Measurements from ENCODE around the gene RHBDD2.
"Not testable (repeated sequence)": the region's sequence is repeated elsewhere in the genome, so short reads cannot be mapped to it uniquely, and the experiment has no call there.

RHBDD2 gene

DNA sequence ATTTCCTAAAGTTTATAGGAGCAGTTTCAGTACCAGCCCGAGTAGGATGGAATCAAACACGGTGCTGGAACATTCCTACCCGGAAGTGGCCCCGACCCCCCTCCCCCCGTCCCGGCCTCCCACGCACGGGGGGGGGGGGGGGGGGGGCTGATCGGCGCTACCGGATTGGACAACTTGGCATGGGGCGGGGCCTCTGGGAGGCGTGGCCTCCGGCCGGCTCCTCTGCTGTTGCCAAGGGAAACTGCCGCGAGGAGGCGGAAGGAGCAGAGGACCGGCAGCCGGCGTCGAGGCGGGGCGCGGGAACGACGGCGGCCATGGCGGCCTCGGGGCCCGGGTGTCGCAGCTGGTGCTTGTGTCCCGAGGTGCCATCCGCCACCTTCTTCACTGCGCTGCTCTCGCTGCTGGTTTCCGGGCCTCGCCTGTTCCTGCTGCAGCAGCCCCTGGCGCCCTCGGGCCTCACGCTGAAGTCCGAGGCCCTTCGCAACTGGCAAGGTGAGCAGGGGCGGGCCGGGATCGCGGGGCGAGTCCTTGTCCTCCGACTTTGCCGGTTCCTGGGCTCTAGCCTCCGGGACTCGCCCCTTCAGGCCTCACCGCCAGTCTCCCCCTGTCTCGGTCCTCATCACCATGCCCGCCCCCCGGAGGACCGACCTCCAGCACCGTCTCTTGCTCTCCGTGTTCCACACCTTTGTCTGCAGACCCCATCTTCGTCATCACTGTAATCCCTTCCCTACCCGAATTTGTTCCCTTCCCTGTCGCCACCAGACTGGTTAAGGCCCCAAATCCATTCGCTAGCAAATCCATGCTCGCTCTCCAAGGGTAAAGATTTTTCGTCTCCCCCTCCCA, at the start of gene RHBDD2:
TSS of gene RHBDD2 (plus strand) at position 266 of the 843 bp plus-strand sequence. CDS start at position 315, 49 bp downstream.
- DNase-seq (ENCODE audit: low spot score): peak; percentile 90

DNA sequence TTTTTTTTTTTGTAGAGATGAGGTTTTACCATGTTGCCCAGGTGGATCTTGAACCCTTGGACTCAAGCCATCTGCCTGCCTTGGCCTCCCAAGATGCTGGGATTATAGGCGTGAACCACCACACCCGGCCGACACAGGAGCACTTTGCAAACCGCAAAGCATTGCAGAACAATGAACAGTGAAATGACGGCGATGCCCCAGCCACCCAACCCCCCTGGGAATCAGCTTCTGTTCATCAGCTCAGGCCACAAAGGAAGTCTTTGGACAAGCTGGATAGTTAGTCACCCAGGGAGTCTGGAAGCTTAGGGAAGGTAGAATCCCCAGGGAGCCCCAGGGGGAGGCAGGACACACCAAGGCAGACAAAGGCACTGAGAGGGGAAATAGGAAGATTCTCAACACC, 49.2 kb upstream of the RHBDD2 start:
- not testable (repeated sequence) for DNase-seq (ENCODE audit: low spot score)

DNA sequence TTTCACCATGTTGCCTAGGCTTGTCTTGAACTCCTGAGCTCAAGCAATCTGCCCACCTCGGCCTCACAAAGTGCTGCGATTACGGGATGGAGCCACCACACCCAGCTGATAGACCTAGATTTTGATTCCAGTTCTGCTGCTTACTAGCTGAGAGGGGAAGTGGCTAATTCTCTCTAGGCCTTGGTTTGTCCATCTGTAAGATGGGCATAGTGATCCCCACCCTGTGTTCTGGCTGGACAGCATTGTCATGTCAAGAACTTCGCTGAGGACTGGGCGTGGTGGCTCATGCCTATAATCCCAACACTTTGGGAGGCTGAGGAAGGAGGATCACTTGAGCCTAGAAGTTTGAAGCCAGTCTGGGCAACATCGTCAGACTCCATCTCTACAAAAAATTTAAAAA, 47.9 kb upstream of the RHBDD2 start:
- no peak for DNase-seq (ENCODE audit: low spot score)

DNA sequence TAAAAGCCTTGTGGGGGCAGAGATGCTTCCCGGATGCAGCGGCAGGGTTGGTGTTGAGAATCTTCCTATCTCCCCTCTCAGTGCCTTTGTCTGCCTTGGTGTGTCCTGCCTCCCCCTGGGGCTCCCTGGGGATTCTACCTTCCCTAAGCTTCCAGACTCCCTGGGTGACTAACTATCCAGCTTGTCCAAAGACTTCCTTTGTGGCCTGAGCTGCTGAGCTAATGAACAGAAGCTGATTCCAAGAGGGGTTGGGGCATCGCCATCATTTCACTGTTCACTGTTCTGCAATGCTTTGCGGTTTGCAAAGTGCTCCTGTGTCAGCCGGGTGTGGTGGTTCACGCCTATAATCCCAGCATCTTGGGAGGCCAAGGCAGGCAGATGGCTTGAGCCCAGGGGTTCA, 45.2 kb upstream of the RHBDD2 start:
- not testable (repeated sequence) for DNase-seq (ENCODE audit: low spot score)

DNA sequence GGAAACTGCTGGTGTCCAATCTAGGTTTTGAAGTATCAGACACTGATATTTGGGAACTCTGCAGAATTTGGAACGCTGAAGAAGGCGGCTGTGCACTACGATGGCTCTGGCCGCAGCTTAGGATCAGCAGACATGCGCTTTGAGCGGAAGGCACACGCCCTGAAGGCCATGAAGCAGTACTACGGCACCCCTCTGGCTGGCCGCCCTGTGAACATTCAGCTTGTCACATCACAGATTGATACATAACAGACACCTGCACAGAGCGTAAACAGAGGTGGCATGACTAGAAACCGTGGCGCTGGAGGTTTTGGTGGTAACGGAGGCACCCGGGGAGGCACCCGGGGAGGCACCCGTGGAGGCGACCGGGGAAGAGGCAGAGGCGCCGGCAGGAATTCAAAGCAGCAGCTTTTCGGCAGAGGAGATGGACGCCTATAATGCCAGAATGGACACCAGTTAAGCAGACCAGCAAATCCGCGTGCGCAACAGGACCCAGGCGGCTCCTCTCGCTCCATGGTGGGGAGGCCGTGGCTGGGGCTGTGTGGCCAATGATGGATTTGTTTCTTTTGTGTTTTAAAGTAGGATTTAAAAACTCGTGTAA, 43.0 kb upstream of the RHBDD2 start:
- no peak for DNase-seq (ENCODE audit: low spot score)

DNA sequence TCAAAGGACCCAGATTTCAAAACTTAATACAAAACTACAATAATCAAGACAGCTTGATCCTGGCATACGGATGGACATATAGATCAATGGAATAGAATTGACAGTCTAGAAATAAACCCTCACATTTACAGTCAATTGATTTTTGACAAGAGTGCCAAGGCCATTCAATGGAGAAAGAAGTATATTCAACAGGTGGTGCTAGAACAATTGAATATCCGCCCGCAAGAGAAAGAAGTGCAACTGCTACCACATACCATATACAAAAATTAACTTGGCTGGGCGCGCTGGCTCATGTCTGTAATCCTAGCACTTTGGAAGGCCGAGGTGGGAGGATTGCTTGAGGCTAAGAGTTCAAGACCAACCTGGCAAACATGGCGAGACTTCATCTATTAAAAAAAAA, 42.0 kb upstream of the RHBDD2 start:
- no peak for DNase-seq (ENCODE audit: low spot score)

DNA sequence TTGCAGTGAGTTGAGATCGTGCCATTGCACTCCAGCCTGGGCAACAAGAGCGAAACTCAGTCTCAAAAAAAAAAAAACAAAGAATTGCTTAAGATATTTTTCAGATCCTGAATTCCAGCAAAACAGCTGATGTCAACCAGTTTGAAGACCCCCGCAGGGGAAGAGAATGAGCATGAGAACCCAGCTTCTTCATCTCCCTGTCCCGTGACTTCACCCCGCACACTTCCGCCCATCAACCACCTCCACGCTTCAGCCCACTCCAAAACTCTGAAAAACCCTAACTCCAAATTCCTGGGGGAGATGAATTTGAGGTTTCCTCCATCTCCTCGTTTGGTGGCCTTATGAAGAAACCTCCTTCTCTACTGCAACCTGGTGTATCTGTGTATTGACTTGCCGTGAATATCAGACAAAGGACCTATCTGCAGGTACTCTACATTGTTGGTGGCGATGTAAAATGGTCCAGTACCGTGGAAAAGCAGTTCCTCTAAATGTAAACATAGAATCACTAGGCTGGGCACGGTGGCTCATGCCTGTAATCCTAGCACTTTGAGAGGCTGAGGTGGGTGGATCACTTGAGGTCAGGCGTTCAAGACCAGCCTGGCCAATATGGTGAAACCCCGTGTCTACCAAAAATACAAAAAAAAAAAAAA, 40.4 kb upstream of the RHBDD2 start:
- DNase-seq (ENCODE audit: low spot score): not testable (repeated sequence)

DNA sequence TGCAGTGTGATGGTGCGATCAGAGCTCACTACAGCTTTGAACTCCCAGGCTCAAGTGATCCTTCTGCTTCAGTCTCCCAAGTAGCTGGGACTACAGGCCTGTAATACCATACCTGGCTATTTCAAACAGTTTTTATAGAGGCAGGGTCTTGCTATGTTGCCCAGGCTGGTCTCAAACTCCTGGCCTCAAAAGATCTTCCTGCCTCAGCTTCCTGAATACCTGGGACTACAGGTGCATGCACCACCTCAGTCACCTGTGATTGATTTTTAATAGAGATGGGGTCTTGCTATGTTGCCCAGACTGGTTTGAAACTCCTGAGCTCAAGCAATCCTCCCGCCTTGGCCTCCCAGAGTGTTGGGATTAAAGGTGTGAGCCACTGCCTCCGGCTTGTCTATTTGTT, 38.8 kb upstream of the RHBDD2 start:
- DNase-seq (ENCODE audit: low spot score): no peak

DNA sequence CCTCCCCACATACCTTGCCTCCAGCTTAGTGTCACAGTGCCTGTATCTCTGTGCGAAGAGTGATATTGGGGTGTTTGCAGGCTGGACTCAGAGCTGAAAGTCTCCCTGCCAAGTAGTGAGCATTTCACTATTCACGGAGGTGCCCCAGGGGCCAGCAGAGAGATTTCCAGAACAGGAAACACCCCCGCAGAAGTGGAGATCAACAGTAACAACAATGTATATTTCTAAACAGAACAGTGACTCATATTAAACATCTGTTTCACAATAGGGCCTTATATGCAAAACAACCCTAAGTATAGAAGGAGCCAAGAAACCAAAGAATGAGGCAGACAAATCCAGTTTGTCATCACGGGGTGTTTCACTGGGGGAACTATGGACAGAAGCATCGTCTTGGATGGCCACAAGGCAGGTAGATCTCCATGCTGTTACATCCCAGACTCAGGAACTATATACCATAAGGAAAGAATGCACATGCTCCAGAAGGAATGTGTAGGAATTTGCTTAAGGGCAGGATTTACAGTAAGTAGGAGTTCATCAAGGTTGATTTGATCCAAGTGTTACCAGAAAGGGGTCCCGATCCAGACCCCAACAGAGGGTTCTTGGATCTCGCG, 35.9 kb upstream of the RHBDD2 start:
- no peak for DNase-seq (ENCODE audit: low spot score)

DNA sequence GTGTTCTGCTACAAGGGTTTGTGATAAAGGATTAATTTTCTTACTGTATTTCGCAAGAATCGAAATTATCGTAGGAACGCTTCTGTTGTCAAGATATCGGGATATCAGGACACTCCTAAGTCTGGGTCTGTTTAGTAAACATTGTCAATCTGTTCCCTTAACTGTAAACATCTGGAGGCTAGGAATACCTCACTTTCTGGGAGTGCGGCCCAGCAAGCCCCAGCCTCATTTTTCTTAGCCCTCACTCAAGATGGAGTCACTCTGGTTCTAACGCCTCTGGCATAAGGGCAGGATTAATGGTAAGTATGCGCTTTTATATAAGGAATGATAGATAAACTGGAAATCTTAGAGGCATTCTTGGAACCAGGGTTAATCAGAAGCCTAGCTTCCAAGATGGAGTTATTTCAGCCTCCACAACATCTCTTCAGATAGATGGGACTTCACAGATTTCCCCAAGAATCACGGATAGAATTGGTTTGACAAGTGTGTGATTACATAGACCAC, 35.2 kb upstream of the RHBDD2 start:
- DNase-seq (ENCODE audit: low spot score): no peak

DNA sequence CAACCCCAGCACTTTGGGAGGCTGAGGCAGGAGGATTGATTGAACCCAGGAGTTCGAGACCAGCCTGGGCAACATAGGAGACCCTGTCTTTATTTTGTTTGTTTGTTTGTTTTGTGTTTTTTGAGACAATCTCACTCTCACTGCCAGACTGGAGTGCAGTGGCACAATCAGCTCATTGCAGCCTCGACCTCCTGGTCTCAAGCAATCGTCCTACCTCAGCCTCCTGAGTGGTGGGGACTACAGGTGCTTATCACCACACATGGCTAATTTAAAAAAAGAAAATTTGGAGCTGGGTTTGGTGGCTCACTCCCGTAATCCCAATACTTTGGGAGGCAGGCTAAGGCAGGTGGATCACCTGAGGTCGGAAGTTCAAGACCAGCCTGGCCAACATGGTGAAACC, 34.7 kb upstream of the RHBDD2 start:
- DNase-seq (ENCODE audit: low spot score): no peak

DNA sequence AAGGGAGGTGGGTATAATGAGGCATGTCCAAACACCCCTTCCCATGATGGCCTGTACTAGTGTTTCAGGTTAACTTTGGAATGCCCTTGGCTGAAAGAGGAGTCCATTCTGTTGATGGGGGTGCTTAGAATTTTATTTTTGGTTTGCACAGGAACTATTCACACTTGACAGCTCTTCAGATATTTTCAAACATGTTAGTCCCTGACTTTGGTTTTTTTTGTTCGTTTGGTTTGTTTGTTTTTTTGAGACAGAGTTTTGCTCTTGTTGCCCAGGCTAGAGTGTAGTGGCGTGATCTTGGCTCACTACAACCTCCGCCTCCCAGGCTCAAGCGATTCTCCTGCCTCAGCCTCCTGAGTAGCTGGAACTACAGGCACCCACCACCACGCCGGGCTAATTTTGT, 33.7 kb upstream of the RHBDD2 start:
- DNase-seq (ENCODE audit: low spot score): not testable (repeated sequence)

DNA sequence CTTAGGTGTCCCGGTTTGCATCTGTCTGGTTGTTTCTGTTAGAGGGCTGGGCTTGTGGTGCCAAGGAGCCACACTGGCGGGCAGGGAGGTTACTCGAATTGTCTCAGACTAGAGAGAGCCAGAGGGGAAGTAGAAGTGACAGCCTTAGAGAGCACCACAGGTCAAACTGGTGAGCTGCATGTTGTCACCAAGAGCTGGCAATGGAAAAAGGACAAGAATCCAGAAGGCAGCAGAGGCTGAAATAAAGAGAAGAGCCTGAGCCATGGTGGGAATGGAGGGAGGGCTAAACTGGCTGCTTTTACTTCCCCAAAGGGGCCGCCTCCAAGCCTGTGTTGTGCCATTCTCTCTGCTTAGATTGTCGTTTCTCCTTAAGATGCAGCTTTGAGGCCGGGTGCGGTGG, 31.1 kb upstream of the RHBDD2 start:
- no peak for DNase-seq (ENCODE audit: low spot score)

DNA sequence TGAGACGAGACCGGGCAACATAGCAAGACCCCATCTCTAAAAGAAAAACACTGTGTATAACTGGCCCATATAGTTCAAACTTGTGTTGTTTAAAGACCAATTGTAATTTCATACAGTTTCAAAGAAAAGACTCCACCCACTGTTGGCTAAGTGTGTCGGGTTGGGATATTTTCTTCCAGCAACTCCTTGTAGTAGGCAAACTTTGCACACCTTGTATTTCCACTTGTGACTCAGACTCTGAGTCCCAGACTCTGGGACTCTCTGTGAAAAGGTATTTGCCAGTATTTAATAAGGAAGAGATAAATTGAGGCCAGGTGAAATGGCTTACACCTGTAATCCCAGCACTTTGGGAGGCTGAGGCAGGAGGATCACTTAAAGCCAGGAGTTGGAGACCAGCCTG, 29.3 kb upstream of the RHBDD2 start:
- no peak for DNase-seq (ENCODE audit: low spot score)

DNA sequence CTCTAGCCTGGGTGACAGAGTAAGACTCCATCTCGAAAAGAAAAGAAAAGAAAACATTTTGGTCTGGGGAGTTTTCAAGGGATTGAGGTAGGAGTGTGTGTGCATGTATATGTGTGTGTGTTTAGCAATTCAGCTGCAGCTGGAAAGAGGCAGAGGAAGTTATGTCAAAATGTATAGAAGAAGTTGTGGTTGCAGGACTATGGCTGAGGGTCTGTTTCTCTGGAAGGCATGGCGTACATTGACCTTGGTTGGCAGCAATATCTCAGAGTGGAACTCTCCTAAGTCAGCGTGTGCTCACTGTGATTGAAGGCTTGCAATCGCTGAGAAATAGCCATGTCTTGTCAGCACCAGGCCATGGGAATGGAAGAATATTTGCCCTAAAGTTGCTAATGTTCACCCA, 28.6 kb upstream of the RHBDD2 start:
- DNase-seq (ENCODE audit: low spot score): no peak

DNA sequence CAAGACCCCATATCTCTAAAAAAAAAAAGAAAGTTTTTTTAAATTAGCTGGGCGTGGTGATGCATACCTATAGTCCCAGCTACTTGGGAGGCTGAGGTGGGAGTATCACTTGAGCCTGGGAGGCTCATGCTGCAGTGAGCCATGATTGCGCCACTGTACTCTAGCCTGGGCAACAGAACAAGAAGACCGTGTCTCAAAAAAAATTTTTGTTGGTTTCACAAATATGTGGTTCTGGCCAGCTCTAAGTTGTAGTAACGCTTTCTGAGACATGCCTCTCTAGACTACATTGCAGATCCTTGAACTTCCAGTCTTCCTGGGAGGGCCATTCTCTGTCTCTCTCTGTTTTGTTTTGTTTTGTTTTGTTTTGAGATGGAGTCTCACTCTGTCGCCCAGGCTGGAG, 24.6 kb upstream of the RHBDD2 start:
- no peak for DNase-seq (ENCODE audit: low spot score)

DNA sequence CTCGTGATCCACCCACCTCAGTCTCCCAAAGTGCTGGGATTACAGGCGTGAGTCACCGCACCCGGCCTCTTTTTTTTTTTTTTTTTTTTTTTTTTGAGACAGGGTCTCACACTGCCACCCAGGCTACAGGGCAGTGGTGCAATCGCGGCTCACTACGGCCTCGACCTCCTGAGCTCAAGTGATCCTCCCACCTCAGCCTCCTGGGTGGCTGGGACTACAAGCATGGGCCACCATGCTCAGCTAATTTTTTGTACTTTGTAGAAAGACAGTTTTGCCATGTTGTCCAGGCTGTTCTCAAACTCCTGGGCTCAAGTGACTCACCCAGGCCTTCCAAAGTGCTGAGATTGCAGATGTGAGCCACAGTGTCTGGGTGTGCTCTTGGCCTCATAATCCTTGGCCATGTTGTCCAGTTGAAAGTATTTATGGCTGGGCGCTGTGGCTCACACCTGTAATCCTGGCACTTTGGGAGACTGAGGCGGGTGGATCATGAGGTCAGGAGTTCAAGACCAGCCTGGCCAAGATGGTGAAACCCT, 24.0 kb upstream of the RHBDD2 start:
- DNase-seq (ENCODE audit: low spot score): not testable (repeated sequence)

DNA sequence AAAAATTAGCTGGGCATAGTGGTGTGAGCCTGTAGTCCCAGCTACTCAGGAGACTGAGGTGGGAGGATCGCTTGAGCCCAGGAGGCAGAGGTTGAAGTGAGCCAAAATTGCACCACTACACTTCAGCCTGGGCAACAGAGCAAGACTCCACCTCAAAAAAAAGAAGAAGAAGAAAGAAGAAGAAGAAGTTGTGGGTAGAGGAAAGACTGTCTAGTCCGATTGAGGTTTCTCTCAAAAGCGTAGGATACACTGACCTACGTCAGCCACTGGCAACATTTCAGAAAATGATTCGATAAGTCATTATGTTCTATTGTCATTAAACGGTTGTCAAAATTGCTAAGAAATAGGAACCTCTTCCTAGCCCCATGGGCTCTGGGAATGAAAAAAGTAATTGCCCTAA, 22.3 kb upstream of the RHBDD2 start:
- no peak for DNase-seq (ENCODE audit: low spot score)

DNA sequence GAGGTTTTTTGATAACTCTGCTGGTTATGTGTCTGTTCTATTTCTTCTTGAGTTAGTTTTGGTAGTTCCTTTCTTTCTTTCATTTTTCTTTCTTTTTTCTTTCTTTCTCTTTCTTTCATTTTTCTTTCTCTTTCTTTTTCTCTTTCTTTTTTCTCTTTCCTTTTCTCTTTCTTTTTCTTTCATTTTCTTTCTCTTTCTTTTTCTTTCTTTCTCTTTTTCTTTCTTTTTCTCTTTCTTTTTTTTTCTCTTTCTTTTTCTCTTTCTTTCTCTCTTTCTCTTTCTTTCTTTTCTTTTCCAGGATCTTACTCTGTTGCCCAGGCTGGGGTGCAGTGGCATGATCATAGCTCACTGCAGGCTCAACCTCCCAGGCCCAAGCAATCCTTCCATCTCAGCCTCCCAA, 20.4 kb upstream of the RHBDD2 start:
- no peak for DNase-seq (ENCODE audit: low spot score)

DNA sequence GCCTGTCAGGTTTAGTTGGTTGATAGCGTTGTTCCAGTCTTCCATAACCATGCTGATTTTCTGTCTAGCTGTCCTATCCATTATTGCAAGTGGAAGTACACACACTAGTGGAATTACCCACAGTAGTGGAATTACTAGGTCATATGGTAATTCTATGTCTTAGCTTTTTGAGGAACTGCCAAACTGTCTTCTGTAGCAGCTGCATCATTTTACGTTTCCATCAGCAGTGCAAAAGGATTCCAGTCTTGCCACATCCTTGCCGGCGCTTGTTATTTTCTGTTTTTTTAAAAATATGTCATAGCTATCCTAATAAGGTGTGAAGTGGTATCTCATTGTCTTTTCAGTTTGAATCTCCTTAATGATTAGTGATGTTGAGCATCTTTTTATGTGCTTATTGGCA, 17.2 kb upstream of the RHBDD2 start:
- no peak for DNase-seq (ENCODE audit: low spot score)

DNA sequence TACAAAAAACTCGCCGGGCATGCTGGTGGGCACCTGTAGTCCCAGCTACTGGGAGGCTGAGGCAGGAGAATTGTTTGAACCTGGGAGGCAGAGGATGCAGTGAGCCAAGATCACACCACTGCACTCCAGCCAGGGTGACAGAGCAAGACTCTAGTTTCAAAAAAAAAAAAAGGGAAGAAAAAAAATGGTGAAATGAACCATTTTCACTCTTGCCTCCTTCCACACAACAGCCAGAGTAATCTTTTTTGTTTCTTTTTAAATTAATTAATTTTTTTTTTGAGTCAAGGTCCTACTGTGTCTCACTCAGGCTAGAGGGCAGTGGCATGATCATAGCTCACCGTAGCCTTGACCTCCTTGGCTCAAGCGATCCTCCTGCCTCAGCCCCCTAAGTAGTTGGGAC, 14.6 kb upstream of the RHBDD2 start:
- DNase-seq (ENCODE audit: low spot score): not testable (repeated sequence)

DNA sequence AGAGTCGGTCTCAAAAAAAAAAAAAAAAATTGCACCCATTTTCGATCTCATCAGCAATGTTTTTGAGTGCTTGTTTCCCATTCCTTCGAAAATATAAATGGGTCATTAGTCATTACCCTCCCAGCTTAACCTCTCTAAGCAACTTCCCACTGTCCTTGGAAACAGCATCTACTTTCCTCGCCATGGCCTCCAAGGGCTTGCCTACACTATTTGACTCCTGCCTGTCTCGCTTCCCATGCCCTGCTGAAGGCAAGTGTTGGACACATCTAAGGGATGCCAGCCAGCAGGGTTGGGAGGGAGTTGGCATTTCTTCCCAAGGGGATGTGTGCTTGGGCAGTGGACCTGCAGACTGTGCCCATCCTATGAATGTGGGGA, 12.7 kb upstream of the RHBDD2 start:
- no peak for DNase-seq (ENCODE audit: low spot score)

All from HuH-7.5 (cell line).